HG02884 (cell line): Measurements from ENCODE around the gene TNFSF10.
A peak's percentile ranks its signal among the peaks of the same experiment; 100 is the strongest.
"Not testable (repeated sequence)": the region's sequence is repeated elsewhere in the genome, so short reads cannot be mapped to it uniquely, and the experiment has no call there.

Experiments used
- ATAC-seq: cut with Tn5 transposase; IDR thresholded peaks from one replicate; pipeline ENCODE4 v1.9.1; 2021; ENCODE audit warnings: mild to moderate bottlenecking, moderate library complexity; ENCODE audit not compliant: unreplicated experiment

TNFSF10 gene

DNA sequence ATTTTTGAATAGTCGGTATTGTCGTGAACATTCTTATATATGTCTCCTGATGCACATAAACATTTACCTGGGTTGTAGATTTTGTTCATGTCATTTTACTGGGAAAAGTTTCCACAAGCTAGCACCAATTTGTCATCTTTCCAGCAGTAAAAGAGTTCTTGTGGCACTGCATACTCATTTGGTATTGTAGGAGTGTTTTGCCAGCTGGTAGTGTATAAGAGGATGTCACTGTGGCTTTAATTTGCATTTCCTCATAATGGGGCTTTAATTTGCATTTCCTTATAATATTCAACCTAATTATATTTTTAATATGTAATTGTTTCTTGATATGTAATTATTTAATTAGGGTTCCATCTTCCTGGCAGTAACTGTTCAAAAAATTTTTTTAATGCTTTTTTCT lies 21.2 kb upstream of the TNFSF10 start:
- ATAC-seq = no peak

- no peak for ATAC-seq
Observed at GRCh38 chr3:172543884-172544283, 20.7 kb upstream of the TNFSF10 start.

- no peak for ATAC-seq
Observed at GRCh38 chr3:172543419-172543818, 20.2 kb upstream of the TNFSF10 start.

DNA sequence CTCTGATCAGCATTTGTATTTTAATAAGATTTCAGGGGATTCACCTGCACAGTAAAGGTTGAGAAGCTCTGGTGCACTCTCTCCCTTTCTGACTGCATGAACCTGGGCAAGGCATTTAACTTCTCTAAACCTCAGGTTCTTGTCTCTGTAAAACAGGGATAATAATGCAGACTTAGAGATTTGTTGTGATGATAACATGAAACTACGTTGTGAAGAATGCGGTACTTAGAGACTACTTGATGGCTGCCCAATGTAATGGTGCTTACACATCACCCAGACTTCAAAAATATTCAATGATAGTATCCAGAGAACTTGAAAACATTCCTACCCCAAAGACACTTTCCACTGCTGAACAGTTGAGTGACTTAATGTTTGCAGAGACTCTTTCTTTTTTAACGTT lies 19.8 kb upstream of the TNFSF10 start:
- no peak for ATAC-seq

DNA sequence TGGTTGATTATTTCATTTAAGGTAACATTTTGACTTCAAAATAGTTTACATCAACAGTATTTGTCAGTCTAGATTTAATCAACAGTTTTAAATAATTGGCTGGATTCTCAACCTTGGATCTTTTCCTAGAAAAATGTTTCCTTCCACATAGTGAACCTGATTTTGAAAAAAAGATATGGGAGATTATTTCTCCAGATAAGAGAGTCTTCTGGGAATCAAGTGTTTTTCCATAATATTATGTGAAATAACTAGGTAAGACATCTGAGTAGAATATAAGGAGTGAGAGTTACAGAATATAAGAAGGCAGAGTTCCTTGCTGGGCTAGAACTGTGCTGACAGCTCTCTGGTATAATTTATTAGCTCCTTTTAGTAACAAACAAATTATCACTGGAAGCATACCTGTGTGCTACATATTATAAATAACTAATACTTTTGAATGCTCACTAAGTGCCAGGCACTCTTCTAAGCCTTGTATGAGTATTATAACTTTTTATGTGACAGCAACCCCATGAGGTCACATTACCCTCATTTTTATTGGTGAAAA lies 18.8 kb upstream of the TNFSF10 start:
- ATAC-seq = no peak

GRCh38 chr3:172540049-172540448 lies 16.8 kb upstream of the TNFSF10 start:
- no peak for ATAC-seq

DNA sequence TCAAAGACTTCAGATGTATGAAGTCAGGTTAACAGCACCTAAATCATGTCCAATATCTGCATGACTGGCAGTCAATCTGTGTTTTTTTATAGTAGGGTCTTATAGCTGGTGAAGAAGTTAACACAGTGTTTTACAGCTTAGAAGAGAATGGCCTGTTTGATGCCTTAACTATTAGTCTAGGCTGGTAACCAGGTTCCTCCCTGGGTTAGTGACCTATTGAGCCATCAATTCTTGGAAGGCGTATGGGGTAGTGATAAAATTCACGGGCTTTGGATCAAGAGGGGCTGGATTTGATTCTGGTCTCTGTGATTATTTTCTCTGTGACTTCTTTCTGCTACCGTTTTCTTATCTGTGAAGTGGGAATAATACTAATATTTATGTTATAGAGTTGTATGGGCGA lies 16.0 kb upstream of the TNFSF10 start:
- no peak for ATAC-seq

DNA sequence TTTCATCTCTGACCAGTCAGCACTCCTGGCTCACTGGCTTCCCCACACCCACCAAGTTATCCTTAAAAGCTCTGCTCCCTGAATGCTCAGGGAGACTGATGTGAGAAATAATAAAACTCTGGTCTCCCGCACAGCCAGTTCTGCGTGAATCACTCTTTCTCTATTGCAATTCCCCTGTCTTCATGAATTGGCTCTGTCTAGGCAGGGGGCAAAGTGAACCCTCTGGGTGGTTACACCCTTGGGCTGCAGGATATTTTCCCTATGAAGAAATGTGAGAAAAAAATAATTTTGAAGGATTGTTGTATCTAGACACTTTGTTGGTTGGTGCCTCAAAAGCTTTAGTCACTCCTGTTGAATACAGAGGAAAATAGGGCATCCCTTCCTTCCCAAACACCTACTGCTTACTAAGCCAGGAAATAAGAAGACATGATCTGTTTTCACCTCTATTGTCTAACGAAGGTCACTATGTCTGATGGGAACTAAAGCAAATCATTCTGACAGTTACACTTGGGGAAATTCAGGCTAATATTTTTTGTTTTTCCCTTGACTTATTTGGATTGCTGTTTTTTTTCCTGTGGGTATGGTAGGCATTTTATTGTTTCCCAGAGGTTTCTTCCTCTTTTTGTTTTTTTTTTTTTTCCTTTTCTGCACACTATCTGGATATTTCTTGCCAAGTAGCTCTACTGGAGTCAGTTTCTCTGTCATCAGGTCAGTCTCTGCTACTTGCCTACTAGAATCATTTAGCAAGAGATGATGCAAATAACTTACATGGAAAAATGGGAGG lies 15.3 kb upstream of the TNFSF10 start:
- no peak for ATAC-seq

DNA sequence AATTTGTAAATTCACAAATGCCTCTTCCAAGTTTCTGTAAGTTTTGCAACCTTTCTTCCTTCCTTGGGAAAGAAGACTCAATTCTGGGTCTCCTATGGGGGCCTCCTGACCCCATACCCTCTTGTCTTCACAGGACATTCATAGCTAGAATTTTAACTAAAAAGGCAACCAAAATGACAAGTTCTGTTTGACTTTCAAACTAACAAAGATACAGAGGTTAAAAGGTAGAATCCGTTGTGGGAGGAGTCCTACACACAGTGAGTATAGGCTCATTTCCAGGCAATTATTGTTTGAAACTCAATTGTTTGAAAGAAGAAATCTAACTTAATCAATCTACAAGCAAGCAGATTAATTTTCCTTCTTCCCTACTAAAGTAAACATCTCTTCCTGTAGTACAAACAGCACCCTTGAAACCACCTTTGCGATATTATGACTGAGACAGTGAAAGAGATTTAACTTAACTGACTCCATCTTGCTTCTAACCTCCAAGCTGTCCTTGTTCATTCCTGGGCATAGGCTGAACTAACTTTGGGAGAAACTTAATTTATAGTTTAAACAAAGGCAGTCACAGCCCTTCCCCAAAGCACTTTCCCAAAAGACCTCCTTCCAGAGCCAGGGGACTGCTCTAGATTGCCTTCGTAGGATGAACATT lies 14.4 kb upstream of the TNFSF10 start:
- no peak for ATAC-seq

- ATAC-seq = no peak
Observed at GRCh38 chr3:172536993-172537419, 13.8 kb upstream of the TNFSF10 start.

- no peak for ATAC-seq
Observed at GRCh38 chr3:172536505-172536904, 13.3 kb upstream of the TNFSF10 start.

DNA sequence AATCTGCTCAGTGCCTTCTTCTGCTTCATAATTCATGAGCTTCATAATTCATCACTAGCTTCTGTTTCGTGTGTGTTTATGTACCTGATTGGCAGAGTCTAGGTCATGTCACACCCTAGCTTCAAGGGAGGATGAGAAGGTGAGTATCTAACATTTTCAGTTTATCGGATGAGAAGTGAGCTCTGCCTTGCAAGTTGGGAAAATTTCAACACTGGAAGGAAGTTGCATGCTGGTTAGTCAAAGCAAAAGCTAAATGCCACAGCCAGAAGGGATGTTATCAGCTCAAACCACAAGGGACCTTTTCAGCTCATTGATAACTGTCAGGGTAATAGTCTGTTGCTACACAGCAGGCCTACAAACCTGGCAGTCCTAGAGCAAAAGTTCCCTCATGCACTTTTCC lies 7.3 kb upstream of the TNFSF10 start:
- no peak for ATAC-seq

- no peak for ATAC-seq
Observed at GRCh38 chr3:172530101-172530561, 6.9 kb upstream of the TNFSF10 start.

- no peak for ATAC-seq
Observed at GRCh38 chr3:172528677-172529076, 5.4 kb upstream of the TNFSF10 start.

- ATAC-seq = no peak
Observed at GRCh38 chr3:172527306-172527705, 4.1 kb upstream of the TNFSF10 start.

GRCh38 chr3:172525116-172525613 lies 1.9 kb upstream of the TNFSF10 start:
- no peak for ATAC-seq

- ATAC-seq = no peak
Observed at GRCh38 chr3:172524611-172525010, 1.4 kb upstream of the TNFSF10 start.

GRCh38 chr3:172521837-172522726 lies 1.1 kb downstream of the TNFSF10 start:
- not testable (repeated sequence) for ATAC-seq

GRCh38 chr3:172520301-172520831 lies 2.9 kb downstream of the TNFSF10 start:
- peak; percentile 53 for ATAC-seq

DNA sequence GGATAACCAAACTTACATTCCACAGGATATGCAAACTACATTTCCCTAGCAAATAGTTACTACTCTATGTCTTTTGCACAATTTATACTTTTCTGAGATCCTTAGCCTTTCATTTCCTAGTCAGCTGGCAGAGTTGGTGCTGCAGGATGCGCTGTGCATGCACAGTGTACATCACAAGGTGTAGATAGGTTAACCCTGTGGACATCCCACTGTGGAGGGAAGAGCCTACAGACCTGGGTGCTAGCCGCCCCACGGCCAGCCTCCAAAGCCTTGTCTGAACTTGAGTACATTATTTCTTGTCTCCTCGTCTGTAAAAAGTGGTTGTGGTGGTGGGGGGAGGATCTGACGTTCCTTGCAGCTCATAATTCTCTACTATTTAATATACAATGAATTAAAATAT lies 3.5 kb downstream of the TNFSF10 start:
- no peak for ATAC-seq
